GM12874 (cell line): ENCODE measurements around the gene ADAP2.

Source experiments
- TF ChIP-seq, protein P1 (sequence below): IDR thresholded peaks from 2 replicates; pipeline ENCODE4 v1.5.1; 2011; ENCODE audit warnings: low read depth, mild to moderate bottlenecking, control low read depth, low read length, moderate library complexity; ENCODE audit not compliant: insufficient read depth

ADAP2 gene

DNA sequence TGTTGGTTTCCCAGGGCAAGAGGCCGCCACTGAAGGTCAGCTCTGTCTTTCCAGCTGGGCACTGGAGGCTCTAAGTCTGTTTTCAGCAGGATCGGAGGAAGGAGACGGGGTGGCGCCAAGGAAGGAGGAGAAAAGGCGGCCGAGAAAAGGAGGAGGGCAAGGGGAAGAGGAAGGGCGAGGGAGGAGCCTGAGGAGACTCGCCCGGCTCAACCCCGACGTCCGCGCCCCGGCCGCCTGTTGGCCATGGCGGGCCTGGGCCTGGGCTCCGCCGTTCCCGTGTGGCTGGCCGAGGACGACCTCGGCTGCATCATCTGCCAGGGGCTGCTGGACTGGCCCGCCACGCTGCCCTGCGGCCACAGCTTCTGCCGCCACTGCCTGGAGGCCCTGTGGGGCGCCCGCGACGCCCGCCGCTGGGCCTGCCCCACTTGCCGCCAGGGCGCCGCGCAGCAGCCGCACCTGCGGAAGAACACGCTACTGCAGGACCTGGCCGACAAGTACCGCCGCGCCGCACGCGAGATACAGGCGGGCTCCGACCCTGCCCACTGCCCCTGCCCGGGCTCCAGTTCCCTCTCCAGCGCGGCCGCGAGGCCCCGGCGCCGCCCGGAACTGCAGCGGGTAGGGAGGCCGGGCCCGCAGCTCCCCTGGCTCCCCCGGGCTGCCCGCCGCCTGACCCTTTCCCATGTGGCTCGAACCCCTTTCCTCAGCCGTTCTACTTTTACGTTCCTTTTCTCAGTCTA is 49.3 kb downstream of the ADAP2 start, which contains the start of gene RNF135:
Gene RNF135 (plus strand): TSS at position 209 of the 737 bp plus-strand sequence. CDS start 35 bp downstream, at position 244.
- TF ChIP-seq, protein P1, sequence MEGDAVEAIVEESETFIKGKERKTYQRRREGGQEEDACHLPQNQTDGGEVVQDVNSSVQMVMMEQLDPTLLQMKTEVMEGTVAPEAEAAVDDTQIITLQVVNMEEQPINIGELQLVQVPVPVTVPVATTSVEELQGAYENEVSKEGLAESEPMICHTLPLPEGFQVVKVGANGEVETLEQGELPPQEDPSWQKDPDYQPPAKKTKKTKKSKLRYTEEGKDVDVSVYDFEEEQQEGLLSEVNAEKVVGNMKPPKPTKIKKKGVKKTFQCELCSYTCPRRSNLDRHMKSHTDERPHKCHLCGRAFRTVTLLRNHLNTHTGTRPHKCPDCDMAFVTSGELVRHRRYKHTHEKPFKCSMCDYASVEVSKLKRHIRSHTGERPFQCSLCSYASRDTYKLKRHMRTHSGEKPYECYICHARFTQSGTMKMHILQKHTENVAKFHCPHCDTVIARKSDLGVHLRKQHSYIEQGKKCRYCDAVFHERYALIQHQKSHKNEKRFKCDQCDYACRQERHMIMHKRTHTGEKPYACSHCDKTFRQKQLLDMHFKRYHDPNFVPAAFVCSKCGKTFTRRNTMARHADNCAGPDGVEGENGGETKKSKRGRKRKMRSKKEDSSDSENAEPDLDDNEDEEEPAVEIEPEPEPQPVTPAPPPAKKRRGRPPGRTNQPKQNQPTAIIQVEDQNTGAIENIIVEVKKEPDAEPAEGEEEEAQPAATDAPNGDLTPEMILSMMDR = no peak

DNA sequence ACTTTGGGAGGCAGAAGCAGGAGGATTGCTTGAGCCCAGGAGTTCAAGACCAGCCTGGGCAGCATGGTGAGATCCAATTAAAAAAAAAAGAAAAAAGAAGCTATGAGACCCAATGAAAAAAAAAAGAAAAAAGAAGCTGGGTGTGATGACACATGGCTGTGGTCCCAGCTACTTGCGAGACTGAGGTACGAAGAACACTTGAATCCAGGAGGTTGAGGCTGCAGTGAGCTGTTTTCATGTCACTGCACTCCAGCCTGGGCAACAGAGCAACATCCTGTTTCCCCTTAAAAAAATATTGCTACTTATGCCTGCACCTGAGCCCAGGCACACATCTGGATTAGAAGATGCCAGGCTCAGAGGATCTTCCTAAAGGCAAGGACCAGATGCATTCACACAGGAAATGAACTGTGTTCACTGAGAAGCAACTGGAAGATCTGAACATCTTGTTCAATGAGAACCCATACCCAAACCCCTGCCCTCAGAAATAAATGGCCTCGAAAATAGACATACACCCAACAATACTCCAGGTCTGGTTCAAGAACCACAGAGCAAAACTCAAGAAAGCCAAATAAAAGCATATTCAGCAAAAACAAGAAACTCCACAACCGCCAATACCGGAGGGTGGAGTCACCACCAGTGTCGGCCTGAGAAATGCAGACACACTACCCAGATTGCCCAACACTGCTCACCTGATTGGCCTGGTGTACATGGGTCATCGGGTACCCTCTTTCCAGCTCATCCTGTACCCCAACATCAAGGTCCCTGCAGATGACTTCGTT is 53.5 kb downstream of the ADAP2 start:
- TF ChIP-seq, protein P1 = no peak

DNA sequence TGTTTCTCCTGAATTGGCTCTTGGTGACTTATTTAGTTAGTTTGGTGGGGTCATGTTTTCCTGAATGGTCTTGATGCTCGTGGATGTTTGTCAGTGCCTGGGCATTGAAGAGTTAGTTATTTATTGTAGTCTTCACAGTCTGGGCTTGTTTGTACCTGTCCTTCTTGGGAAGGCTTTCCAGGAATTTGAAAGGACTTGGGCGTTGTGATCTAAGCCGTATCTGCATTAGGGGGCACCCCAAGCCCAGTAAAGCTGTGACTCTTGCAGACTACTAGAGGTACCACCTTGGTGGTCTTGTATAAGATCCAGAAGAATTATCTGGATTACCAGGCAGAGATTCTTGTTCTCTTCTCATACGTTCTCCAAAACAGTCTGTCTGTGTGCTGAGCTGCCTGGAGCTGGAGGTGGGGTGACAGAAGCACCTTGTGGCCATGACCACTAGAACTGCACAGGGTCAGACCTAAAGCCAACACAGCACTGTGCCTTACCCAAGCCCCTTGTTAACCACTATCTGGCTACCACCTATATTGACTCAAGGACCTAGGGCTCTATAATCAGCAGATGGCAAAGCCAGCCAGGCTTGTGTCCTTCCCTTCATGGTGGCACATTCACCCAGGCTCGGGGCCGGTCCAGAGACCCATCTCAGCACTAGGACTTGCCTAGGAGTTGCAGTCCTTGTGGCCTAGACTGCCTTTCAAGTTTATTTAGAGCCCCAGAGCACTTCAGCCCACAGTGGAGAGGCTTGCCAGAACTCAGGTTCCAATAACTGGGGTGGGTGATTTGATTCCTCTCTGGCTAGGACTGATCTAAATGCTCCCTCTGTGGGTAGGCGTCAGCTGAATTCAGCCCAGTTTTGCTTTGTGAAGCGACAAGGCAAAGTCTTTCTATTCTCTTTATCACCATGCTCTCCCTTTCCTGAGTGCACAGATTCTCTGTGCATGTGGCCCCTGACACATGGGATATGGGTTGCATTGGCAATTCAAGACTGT is 60.1 kb downstream of the ADAP2 start:
- TF ChIP-seq, protein P1 = no peak

DNA sequence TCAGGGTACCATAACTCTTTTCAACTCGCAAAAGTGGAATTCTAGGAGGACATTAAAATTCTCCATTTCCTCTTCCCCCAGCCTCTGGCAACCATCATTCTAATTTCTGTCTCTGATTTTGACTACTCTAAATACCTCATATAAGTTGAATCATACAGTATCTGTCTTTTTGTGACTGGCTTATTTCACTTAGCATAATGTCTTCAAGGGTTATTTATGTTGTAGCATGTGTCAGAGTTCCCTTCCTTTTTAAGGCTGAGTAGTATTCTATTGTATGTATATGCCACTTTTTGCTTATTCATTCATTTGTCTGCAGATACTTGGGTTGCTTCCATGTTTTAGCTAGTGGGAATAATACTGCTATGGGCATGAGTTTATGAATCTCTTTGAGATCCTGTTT is 61.1 kb downstream of the ADAP2 start:
- TF ChIP-seq, protein P1 = no peak

DNA sequence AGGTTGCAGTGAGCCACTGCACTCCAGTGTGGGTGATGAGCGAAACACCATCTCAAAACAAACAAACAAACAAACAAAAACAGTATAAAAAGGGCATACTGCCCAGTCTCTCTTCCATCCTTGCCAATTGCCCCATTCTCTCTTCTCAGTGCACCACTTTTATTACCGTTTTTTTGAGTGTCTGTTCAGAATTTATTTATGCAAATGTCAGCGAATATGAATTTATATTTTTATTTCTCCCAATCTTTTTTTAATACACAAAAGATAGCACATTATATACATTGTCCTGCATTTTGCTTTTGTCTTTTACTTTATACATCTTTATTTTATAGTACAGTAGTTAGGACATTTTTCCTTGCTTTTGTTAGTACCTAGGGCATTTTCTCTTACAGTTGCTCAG is 68.7 kb downstream of the ADAP2 start:
- TF ChIP-seq, protein P1 = no peak

DNA sequence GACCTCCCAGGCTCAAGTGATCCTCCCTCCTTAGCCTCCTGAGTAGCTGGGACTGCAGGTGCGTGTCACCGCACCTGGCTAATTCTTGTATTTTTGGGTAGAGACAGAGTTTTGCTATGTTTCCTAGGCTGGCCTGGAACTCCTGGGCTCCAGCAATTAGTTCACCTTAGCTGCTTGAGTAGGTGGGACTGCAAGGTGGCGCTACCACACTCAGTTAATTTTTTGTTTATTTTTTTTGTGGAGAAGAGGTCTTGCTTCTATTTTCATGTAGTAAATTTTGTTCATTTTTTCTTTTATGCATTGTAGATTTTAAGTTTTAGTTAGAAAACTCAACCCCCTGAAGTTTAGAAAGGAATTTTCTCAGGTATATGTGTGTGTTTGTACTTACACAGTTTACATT is 70.8 kb downstream of the ADAP2 start:
- TF ChIP-seq, protein P1 = no peak
